Fibroblast of lung (primary cell): ENCODE results near the gene PPIP5K2. TPM values are rescaled to one million over a fixed set of nuclear protein-coding genes. Genes with fewer than 3 reads are reported as not detected.

Experiments
- DNase-seq, 2 donors: peaks; one replicate each; pipeline versions ENCODE4 v3.0.0 to v3.0.0-alpha.2; 2010; ENCODE audit warnings: low read depth in 2 of 2
- H2AFZ ChIP-seq: 2 replicates; pipeline ENCODE4 v1.5.1; 2012; ENCODE audit warnings: low read length, control low read depth, inconsistent platforms
- H3K27ac ChIP-seq: 2 replicates; pipeline ENCODE4 v1.5.1; 2011; ENCODE audit warnings: low read length, control low read depth; ENCODE audit not compliant: insufficient read depth
- H3K27me3 ChIP-seq: 2 replicates; pipeline ENCODE4 v1.5.1; 2011; ENCODE audit warnings: mild to moderate bottlenecking, low read length; ENCODE audit not compliant: control insufficient read depth, insufficient read depth
- H3K36me3 ChIP-seq: 2 replicates; pipeline ENCODE4 v1.5.1; 2011; ENCODE audit warnings: low read length; ENCODE audit not compliant: control insufficient read depth, insufficient read depth
- H3K4me1 ChIP-seq: 2 replicates; pipeline ENCODE4 v1.5.1; 2011; ENCODE audit warnings: low read length; ENCODE audit not compliant: control insufficient read depth, insufficient read depth; ENCODE audit errors: extremely low read depth
- H3K4me2 ChIP-seq: 2 replicates; pipeline ENCODE4 v1.5.1; 2011; ENCODE audit warnings: low read length, control low read depth; ENCODE audit not compliant: insufficient read depth; ENCODE audit errors: extremely low read depth
- H3K4me3 ChIP-seq, 4 experiments: fragments of 200-600 bp in 1 of 4; sonication (generic) in 1 of 4; replicated peaks in 1 of 4; 2 replicates each; pipeline ENCODE4 v1.5.1; 2011 to 2016; ENCODE audit warnings: low read length in 4 of 4, low read depth in 3 of 4, mild to moderate bottlenecking in 3 of 4, control low read depth in 2 of 4, inconsistent platforms in 1 of 4, mixed read lengths in 1 of 4; ENCODE audit not compliant: insufficient read depth in 1 of 4; ENCODE audit errors: control extremely low read depth in 1 of 4
- H3K79me2 ChIP-seq: 2 replicates; pipeline ENCODE4 v1.5.1; 2012; ENCODE audit warnings: mild to moderate bottlenecking, low read length, inconsistent platforms; ENCODE audit not compliant: control insufficient read depth, insufficient read depth
- H3K9ac ChIP-seq: 2 replicates; pipeline ENCODE4 v1.5.1; 2011; ENCODE audit warnings: mild to moderate bottlenecking, low read length, control low read depth; ENCODE audit not compliant: insufficient read depth
- H3K9me3 ChIP-seq: 2 replicates; pipeline ENCODE4 v1.5.1; 2012; ENCODE audit warnings: low read depth, low read length; ENCODE audit not compliant: control insufficient read depth, insufficient read depth
- H4K20me1 ChIP-seq: 2 replicates; pipeline ENCODE4 v1.5.1; 2011; ENCODE audit warnings: low read length; ENCODE audit not compliant: control insufficient read depth, insufficient read depth; ENCODE audit errors: extremely low read depth
- EZH2 ChIP-seq: IDR thresholded peaks from 2 replicates; pipeline ENCODE4 v1.5.1; 2012; ENCODE audit warnings: low read length, control low read depth, mild to moderate bottlenecking; ENCODE audit errors: missing control alignments
- polyA plus RNA-seq, 2 donors: library from polyadenylated mRNA; depleted of rRNA in 1 of 2; stranded (reverse) in 1 of 2; unstranded in 1 of 2; fragments of >200 nt; gene quantifications; 2 replicates each; pipeline ENCODE4 v1.2.1, GENCODE V29; 2011 to 2012; ENCODE audit warnings: missing spikeins in 1 of 2
- total RNA-seq: library from RNA; depleted of rRNA; stranded (reverse); fragments of >200 nt; gene quantifications from 2 replicates; pipeline ENCODE4 v1.2.1, GENCODE V29; 2014
- TF ChIP-seq, protein P1 (sequence below), 2 donors: IDR thresholded peaks in 1 of 2; conservative IDR thresholded peaks in 1 of 2; 1 replicate in 1 of 2; 2 replicates in 1 of 2; pipeline ENCODE4 v1.5.1; 2011 to 2012; ENCODE audit warnings: low read length in 2 of 2, control low read depth in 1 of 2, inconsistent platforms in 1 of 2, low read depth in 1 of 2, mild to moderate bottlenecking in 1 of 2

The PPIP5K2 gene
- total and polyA plus RNA-seq, 2 donors (not counting 1 experiment from before 2014, with no cell fraction given): 42.1 to 49.3 TPM

DNA sequence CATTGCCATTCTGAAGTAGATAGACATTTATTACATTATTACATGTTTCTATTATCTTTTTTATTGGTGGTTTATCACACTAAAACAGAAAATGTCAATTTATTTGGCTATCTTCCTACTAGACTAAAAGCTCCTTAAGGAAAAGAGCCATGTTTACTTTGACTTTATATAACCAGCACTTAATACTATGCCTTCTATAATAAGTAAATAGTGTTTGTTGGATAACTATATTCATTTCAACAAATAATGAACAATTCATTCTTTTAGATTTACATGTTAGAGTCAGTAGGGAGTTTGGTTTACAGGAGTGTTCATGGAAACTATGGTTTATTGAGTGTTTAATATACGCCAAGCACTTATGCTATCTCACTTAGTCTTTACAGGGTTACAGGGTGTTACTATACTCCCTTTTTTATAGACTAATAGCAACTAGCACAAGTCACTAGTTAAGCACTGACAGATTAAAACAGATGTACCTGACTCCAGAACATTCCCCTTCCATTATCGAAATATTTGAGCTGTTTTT, 7.3 kb downstream of the PPIP5K2 start:
- Histone ChIP-seq H3K36me3 (no peaks in the 10 kb centered on the region), H3K27ac (no peak overlapping the region), H3K4me2 (no peak overlapping the region), H3K9me3 (no peaks in the 10 kb centered on the region), H3K4me1 (no peaks in the 10 kb centered on the region), H3K27me3 (no peaks in the 10 kb centered on the region), H3K79me2 (peaks cover 9% of the 10 kb centered on the region), H2AFZ (no peak overlapping the region), H3K9ac (no peak overlapping the region), H3K4me3 (no peak overlapping the region), H4K20me1 (no peaks in the 10 kb centered on the region)
- no peak for DNase-seq
- no peak for TF ChIP-seq EZH2
- TF ChIP-seq, protein P1, sequence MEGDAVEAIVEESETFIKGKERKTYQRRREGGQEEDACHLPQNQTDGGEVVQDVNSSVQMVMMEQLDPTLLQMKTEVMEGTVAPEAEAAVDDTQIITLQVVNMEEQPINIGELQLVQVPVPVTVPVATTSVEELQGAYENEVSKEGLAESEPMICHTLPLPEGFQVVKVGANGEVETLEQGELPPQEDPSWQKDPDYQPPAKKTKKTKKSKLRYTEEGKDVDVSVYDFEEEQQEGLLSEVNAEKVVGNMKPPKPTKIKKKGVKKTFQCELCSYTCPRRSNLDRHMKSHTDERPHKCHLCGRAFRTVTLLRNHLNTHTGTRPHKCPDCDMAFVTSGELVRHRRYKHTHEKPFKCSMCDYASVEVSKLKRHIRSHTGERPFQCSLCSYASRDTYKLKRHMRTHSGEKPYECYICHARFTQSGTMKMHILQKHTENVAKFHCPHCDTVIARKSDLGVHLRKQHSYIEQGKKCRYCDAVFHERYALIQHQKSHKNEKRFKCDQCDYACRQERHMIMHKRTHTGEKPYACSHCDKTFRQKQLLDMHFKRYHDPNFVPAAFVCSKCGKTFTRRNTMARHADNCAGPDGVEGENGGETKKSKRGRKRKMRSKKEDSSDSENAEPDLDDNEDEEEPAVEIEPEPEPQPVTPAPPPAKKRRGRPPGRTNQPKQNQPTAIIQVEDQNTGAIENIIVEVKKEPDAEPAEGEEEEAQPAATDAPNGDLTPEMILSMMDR (conservative IDR thresholded peaks at IDR 0.05 in 1 of 2, IDR thresholded peaks at IDR 0.05 in 1 of 2; ENCODE audit: low read depth in 1 of 2, low read length in 2 of 2): no peak

DNA sequence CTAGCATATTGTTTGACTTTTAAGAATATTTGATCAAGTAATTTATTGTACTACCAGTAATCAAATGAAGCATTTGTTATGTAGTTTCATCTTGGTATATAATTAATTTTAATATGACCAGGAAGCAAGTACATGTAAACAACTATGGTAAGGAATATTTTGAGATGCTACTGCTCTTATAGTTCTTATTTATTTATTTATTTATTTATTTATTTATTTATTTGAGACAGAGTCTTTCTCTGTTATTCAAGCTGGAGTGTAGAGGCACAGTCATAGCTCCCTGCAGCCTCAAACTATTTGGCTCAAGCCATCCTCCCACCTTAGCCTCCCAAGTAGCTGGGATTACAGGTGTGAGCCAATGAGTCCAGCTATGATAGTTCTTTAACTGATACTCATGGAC, 8.1 kb downstream of the PPIP5K2 start:
- no peak overlapping the region for H3K4me3 ChIP-seq
- no peaks in the 10 kb centered on the region for H3K36me3 ChIP-seq
- H3K27ac ChIP-seq: no peak overlapping the region
- TF ChIP-seq EZH2: no peak
- TF ChIP-seq, protein P1 (conservative IDR thresholded peaks at IDR 0.05 in 1 of 2, IDR thresholded peaks at IDR 0.05 in 1 of 2; ENCODE audit: low read depth in 1 of 2, low read length in 2 of 2): no peak
- H3K4me2 ChIP-seq: no peak overlapping the region
- no peaks in the 10 kb centered on the region for H3K4me1 ChIP-seq
- DNase-seq: no peak
- no peak overlapping the region for H2AFZ ChIP-seq
- H4K20me1 ChIP-seq: no peaks in the 10 kb centered on the region
- peaks cover 1% of the 10 kb centered on the region for H3K79me2 ChIP-seq
- no peaks in the 10 kb centered on the region for H3K27me3 ChIP-seq
- no peaks in the 10 kb centered on the region for H3K9me3 ChIP-seq
- no peak overlapping the region for H3K9ac ChIP-seq

DNA sequence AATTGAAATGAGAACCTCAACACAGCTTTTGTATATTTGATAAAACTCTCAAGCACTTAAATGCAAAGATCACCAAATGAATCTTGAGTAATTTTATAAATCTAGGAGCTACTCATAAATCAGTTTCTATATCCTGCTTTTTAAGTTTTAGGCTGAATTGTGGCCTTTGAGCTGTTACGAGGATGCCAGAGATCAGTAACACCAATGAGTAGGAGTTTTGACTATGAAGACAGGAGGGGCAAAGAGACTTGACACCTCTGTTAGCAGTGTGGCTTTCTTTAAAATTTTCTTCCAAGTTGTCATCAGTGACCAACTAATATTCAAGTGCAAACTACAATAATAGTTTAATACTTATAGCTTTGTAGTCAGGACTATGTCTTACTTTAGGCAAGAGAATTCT, 12.6 kb downstream of the PPIP5K2 start:
- DNase-seq: no peak
- Histone ChIP-seq H4K20me1 (no peaks in the 10 kb centered on the region), H3K27me3 (no peaks in the 10 kb centered on the region), H3K36me3 (no peaks in the 10 kb centered on the region), H3K27ac (no peak overlapping the region), H2AFZ (no peak overlapping the region), H3K9me3 (no peaks in the 10 kb centered on the region), H3K4me2 (peak overlapping the region; percentile 23), H3K79me2 (no peaks in the 10 kb centered on the region), H3K4me3 (no peak overlapping the region), H3K9ac (no peak overlapping the region), H3K4me1 (no peaks in the 10 kb centered on the region)
- TF ChIP-seq, protein P1 (conservative IDR thresholded peaks at IDR 0.05 in 1 of 2, IDR thresholded peaks at IDR 0.05 in 1 of 2; ENCODE audit: low read depth in 1 of 2, low read length in 2 of 2): no peak
- no peak for TF ChIP-seq EZH2
